Peyer's patch (tissue), 4 donors: Measurements from ENCODE around the gene HPCAL1.

Experiments used
- POLR2A ChIP-seq, 2 donors: fragments of 450-650 bp; IDR thresholded peaks; one replicate each; pipeline ENCODE4 v1.5.1; 2017; ENCODE audit warnings: antibody characterized with exemption in 2 of 2, mild to moderate bottlenecking in 2 of 2, moderate library complexity in 2 of 2
- TF ChIP-seq, protein P1 (sequence below), 6 experiments: fragments of 450-650 bp in 4 of 6; fragments of 200-600 bp in 2 of 6; sonication (generic) in 1 of 6; IDR thresholded peaks; one replicate each; pipeline ENCODE4 v1.5.1; 2017 to 2019; ENCODE audit warnings: antibody characterized with exemption in 6 of 6, mild to moderate bottlenecking in 3 of 6, moderate library complexity in 1 of 6

DNA sequence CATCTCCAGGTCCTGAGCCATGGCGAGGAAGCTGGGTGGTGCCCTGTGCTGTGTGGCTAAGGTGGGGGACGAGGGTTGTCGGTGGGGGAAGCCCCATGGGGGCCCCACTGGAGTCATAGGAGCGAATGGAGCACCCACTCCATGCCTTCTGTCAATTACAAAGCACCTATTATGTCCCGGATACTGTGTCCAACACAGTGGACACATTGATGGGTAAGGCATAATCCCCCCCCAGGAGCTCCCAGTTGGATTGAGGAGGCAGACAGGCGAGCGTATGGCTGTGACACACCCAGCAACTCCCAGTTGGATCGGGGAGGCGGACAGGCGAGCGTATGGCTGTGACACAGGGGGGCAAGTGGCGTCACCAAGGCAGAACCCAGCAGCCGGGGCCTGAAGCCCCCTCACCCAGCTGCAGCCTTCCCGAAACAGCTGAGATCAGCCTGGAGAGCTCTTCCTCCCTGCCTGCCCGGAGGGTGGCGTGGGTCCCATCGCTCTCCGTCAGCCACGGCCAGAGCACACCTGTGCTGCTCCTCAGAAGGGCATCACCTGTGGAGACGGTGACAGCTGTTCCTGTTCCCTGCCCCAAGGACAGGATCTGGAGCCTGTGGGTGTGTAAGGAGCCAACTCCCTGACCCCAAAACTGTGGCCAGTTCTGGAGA, 69.6 kb downstream of the HPCAL1 start:
- TF ChIP-seq, protein P1, sequence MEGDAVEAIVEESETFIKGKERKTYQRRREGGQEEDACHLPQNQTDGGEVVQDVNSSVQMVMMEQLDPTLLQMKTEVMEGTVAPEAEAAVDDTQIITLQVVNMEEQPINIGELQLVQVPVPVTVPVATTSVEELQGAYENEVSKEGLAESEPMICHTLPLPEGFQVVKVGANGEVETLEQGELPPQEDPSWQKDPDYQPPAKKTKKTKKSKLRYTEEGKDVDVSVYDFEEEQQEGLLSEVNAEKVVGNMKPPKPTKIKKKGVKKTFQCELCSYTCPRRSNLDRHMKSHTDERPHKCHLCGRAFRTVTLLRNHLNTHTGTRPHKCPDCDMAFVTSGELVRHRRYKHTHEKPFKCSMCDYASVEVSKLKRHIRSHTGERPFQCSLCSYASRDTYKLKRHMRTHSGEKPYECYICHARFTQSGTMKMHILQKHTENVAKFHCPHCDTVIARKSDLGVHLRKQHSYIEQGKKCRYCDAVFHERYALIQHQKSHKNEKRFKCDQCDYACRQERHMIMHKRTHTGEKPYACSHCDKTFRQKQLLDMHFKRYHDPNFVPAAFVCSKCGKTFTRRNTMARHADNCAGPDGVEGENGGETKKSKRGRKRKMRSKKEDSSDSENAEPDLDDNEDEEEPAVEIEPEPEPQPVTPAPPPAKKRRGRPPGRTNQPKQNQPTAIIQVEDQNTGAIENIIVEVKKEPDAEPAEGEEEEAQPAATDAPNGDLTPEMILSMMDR (IDR thresholded peaks at IDR 0.05): no peak
- no peak for TF ChIP-seq POLR2A (IDR thresholded peaks at IDR 0.05)
